Neural progenitor cell (in vitro differentiated cells): ENCODE data around the gene SPATA6L. TPM values are rescaled to one million over a fixed set of nuclear protein-coding genes. Genes with fewer than 3 reads are reported as not detected.

Experiments used
- DNase-seq: peaks from one replicate; pipeline ENCODE4 v3.0.0-alpha.2; 2016; ENCODE audit warnings: low spot score
- H2AFZ ChIP-seq: fragments of 200-600 bp; sonication (generic); replicated peaks from 2 replicates; pipeline ENCODE4 v1.6.1; 2016; ENCODE audit warnings: antibody characterized with exemption
- H3F3A ChIP-seq: fragments of 200-600 bp; sonication (generic); 2 replicates; pipeline ENCODE4 v1.6.1; 2016; ENCODE audit warnings: antibody characterized with exemption, low read depth
- H3K27ac ChIP-seq: fragments of 200-600 bp; sonication (generic); 2 replicates; pipeline ENCODE4 v1.5.1; 2016; ENCODE audit warnings: mild to moderate bottlenecking
- H3K27me3 ChIP-seq: fragments of 200-600 bp; sonication (generic); 2 replicates; pipeline ENCODE4 v1.6.1; 2016; ENCODE audit warnings: mild to moderate bottlenecking, moderate library complexity
- H3K36me3 ChIP-seq: fragments of 200-600 bp; sonication (generic); 2 replicates; pipeline ENCODE4 v1.5.1; 2016
- H3K4me1 ChIP-seq: fragments of 200-600 bp; sonication (generic); 2 replicates; pipeline ENCODE4 v1.6.1; 2016; ENCODE audit warnings: mixed run types
- H3K4me2 ChIP-seq: fragments of 200-600 bp; sonication (generic); 2 replicates; pipeline ENCODE4 v1.6.1; 2016
- H3K4me3 ChIP-seq: fragments of 200-600 bp; sonication (generic); 2 replicates; pipeline ENCODE4 v1.5.1; 2016
- H3K79me2 ChIP-seq: fragments of 200-600 bp; sonication (generic); 2 replicates; pipeline ENCODE4 v1.6.1; 2016; ENCODE audit warnings: low read depth
- H3K9ac ChIP-seq: fragments of 200-600 bp; sonication (generic); 2 replicates; pipeline ENCODE4 v1.6.1; 2016
- H3K9me3 ChIP-seq: fragments of 200-600 bp; sonication (generic); 2 replicates; pipeline ENCODE4 v1.5.1; 2016; ENCODE audit warnings: low read depth
- H4K20me1 ChIP-seq: fragments of 200-600 bp; sonication (generic); 2 replicates; pipeline ENCODE4 v1.6.1; 2016; ENCODE audit warnings: low read depth
- H3K27ac Mint-ChIP-seq: 3 replicates; pipeline ENCODE4 v1.8.0; 2021; ENCODE audit warnings: mixed read lengths
- H3K27me3 Mint-ChIP-seq: 2 replicates; pipeline ENCODE4 v1.8.0; 2022; ENCODE audit warnings: low read depth, mild to moderate bottlenecking, inconsistent platforms, moderate library complexity, mixed read lengths; ENCODE audit not compliant: insufficient read depth
- H3K36me3 Mint-ChIP-seq: 3 replicates; pipeline ENCODE4 v1.8.0; 2021; ENCODE audit warnings: mixed read lengths
- H3K4me1 Mint-ChIP-seq: 3 replicates; pipeline ENCODE4 v1.8.0; 2021; ENCODE audit warnings: mixed read lengths
- H3K4me3 Mint-ChIP-seq: 3 replicates; pipeline ENCODE4 v1.8.0; 2021; ENCODE audit warnings: mild to moderate bottlenecking, moderate library complexity, mixed read lengths
- H3K9me3 Mint-ChIP-seq: 3 replicates; pipeline ENCODE4 v1.8.0; 2020; ENCODE audit warnings: mixed read lengths
- EZH2 ChIP-seq: fragments of 200-600 bp; sonication (generic); IDR thresholded peaks from 2 replicates; pipeline ENCODE4 v1.6.1; 2017; ENCODE audit warnings: antibody characterized with exemption, mild to moderate bottlenecking, moderate library complexity
- EZH2phosphoT487 ChIP-seq: fragments of 200-600 bp; sonication (generic); IDR thresholded peaks from 2 replicates; pipeline ENCODE4 v1.6.1; 2017; ENCODE audit warnings: antibody characterized with exemption
- total RNA-seq: library from RNA; depleted of rRNA; stranded (reverse); fragments of >200 nt; gene quantifications from 2 replicates; pipeline ENCODE4 v1.2.3, GENCODE V29; 2015; ENCODE audit warnings: low replicate concordance
- TF ChIP-seq, protein P1 (sequence below): fragments of 200-600 bp; sonication (generic); IDR thresholded peaks from 2 replicates; pipeline ENCODE4 v1.5.1; 2017; ENCODE audit warnings: antibody characterized with exemption, mild to moderate bottlenecking

The SPATA6L gene
- total RNA-seq, 1 donor from 2014 or later: 0.99 TPM

DNA sequence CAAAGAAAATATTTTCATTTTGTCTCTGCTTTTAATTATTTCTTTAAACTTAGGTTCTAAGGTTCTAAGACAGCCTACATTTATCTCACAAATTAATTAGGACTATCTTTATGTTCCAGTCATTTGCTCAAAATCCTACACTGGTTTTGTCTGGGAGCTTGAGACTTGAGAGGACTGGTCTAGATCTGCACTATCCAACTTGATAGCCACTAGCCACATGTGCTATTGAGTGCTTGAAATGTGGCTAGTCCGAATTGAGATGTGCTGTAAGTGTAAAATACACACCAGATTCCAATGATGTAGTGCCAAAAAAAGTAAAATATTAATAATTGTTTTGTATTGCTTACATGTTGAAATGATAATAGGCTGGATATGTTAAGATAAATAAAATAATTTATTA is 20.3 kb upstream of the SPATA6L start:
- H3K4me1 ChIP-seq: no peaks in the 10 kb centered on the region
- peaks cover 7% of the 10 kb centered on the region for H4K20me1 ChIP-seq
- no peak overlapping the region for H3K4me2 ChIP-seq
- H3K9me3 ChIP-seq: no peaks in the 10 kb centered on the region
- H3K36me3 ChIP-seq: no peaks in the 10 kb centered on the region
- no peak overlapping the region for H2AFZ ChIP-seq
- TF ChIP-seq EZH2phosphoT487 (no peak), EZH2 (no peak)
- TF ChIP-seq, protein P1, sequence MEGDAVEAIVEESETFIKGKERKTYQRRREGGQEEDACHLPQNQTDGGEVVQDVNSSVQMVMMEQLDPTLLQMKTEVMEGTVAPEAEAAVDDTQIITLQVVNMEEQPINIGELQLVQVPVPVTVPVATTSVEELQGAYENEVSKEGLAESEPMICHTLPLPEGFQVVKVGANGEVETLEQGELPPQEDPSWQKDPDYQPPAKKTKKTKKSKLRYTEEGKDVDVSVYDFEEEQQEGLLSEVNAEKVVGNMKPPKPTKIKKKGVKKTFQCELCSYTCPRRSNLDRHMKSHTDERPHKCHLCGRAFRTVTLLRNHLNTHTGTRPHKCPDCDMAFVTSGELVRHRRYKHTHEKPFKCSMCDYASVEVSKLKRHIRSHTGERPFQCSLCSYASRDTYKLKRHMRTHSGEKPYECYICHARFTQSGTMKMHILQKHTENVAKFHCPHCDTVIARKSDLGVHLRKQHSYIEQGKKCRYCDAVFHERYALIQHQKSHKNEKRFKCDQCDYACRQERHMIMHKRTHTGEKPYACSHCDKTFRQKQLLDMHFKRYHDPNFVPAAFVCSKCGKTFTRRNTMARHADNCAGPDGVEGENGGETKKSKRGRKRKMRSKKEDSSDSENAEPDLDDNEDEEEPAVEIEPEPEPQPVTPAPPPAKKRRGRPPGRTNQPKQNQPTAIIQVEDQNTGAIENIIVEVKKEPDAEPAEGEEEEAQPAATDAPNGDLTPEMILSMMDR: no peak
- peaks cover 3% of the 10 kb centered on the region for H3F3A ChIP-seq
- no peak overlapping the region for H3K27ac ChIP-seq
- DNase-seq: no peak
- H3K4me1 Mint-ChIP-seq: no peaks in the 10 kb centered on the region
- H3K79me2 ChIP-seq: peaks cover 28% of the 10 kb centered on the region
- no peak overlapping the region for H3K4me3 ChIP-seq
- no peaks in the 10 kb centered on the region for H3K27me3 Mint-ChIP-seq
- H3K9ac ChIP-seq: no peak overlapping the region
- no peaks in the 10 kb centered on the region for H3K27me3 ChIP-seq
- no peak overlapping the region for H3K27ac Mint-ChIP-seq
- H3K4me3 Mint-ChIP-seq: no peak overlapping the region
- no peaks in the 10 kb centered on the region for H3K9me3 Mint-ChIP-seq
- peaks cover 15% of the 10 kb centered on the region for H3K36me3 Mint-ChIP-seq

DNA sequence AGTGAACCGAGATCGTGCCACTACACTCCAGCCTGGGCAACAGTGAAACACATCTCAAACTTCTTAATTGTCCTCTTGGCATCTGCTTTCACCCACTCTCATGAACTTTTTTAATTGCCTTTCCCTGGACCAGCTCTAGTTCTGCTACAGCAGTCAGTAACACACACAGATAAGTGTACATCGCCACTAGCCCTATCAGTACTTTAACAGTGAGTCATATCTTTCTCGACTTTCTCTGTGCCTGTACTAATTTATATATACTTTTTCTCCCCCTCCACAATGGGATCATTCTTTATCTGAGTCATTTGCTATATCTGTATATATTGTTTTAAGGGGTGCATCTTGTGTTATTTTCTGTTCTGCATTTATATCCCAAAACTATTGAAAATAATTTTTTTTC is 19.8 kb upstream of the SPATA6L start:
- no peak overlapping the region for H3K9ac ChIP-seq
- Mint-ChIP-seq H3K27me3 (no peaks in the 10 kb centered on the region), H3K9me3 (no peaks in the 10 kb centered on the region), H3K36me3 (peaks cover 11% of the 10 kb centered on the region), H3K4me3 (no peak overlapping the region), H3K4me1 (no peaks in the 10 kb centered on the region), H3K27ac (no peak overlapping the region)
- H2AFZ ChIP-seq: no peak overlapping the region
- no peak overlapping the region for H3K4me3 ChIP-seq
- peaks cover 3% of the 10 kb centered on the region for H3F3A ChIP-seq
- no peaks in the 10 kb centered on the region for H3K36me3 ChIP-seq
- no peaks in the 10 kb centered on the region for H3K4me1 ChIP-seq
- peaks cover 31% of the 10 kb centered on the region for H3K79me2 ChIP-seq
- no peak for TF ChIP-seq EZH2phosphoT487
- TF ChIP-seq EZH2: no peak
- TF ChIP-seq, protein P1: no peak
- no peaks in the 10 kb centered on the region for H3K9me3 ChIP-seq
- no peaks in the 10 kb centered on the region for H3K27me3 ChIP-seq
- no peak for DNase-seq
- H3K4me2 ChIP-seq: no peak overlapping the region
- peaks cover 7% of the 10 kb centered on the region for H4K20me1 ChIP-seq
- no peak overlapping the region for H3K27ac ChIP-seq

DNA sequence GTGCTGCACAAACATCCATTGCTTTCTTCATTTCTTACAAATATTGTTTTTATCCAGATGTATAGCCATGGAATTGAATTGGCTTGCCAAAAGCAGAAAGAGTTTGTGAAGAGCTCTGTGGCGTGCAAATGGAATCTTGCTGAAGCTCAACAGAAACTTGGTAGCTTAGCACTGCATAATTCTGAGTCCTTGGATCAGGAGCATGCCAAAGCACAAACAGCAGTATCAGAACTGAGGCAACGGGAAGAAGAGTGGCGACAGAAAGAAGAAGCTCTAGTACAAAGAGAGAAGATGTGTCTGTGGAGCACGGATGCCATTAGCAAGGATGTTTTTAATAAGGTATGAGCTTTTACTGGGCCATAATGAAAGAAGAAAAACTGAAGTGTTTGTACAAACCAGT is 18.5 kb upstream of the SPATA6L start:
- H3K27me3 Mint-ChIP-seq: no peaks in the 10 kb centered on the region
- H3K9me3 ChIP-seq: no peaks in the 10 kb centered on the region
- H3K9ac ChIP-seq: no peak overlapping the region
- H3K36me3 ChIP-seq: no peaks in the 10 kb centered on the region
- TF ChIP-seq EZH2phosphoT487 (no peak), EZH2 (no peak)
- TF ChIP-seq, protein P1: no peak
- no peak overlapping the region for H3K4me3 Mint-ChIP-seq
- H3K79me2 ChIP-seq: peaks cover 42% of the 10 kb centered on the region
- no peak overlapping the region for H3K4me2 ChIP-seq
- peaks cover 7% of the 10 kb centered on the region for H4K20me1 ChIP-seq
- H3K4me3 ChIP-seq: no peak overlapping the region
- peaks cover 7% of the 10 kb centered on the region for H3K4me1 ChIP-seq
- H3K36me3 Mint-ChIP-seq: peaks cover 11% of the 10 kb centered on the region
- no peaks in the 10 kb centered on the region for H3K4me1 Mint-ChIP-seq
- H3K27ac ChIP-seq: no peak overlapping the region
- H2AFZ ChIP-seq: no peak overlapping the region
- H3K27me3 ChIP-seq: no peaks in the 10 kb centered on the region
- DNase-seq: no peak
- H3F3A ChIP-seq: peaks cover 8% of the 10 kb centered on the region
- H3K9me3 Mint-ChIP-seq: no peaks in the 10 kb centered on the region
- H3K27ac Mint-ChIP-seq: no peak overlapping the region
